Germinal center (tissue), 1 donor: ENCODE measurements around the gene AGAP3.

Source experiments
- DNase-seq: peaks from one replicate; pipeline ENCODE4 v3.0.0; 2012; ENCODE audit warnings: mixed read lengths, low spot score

The AGAP3 gene

DNA sequence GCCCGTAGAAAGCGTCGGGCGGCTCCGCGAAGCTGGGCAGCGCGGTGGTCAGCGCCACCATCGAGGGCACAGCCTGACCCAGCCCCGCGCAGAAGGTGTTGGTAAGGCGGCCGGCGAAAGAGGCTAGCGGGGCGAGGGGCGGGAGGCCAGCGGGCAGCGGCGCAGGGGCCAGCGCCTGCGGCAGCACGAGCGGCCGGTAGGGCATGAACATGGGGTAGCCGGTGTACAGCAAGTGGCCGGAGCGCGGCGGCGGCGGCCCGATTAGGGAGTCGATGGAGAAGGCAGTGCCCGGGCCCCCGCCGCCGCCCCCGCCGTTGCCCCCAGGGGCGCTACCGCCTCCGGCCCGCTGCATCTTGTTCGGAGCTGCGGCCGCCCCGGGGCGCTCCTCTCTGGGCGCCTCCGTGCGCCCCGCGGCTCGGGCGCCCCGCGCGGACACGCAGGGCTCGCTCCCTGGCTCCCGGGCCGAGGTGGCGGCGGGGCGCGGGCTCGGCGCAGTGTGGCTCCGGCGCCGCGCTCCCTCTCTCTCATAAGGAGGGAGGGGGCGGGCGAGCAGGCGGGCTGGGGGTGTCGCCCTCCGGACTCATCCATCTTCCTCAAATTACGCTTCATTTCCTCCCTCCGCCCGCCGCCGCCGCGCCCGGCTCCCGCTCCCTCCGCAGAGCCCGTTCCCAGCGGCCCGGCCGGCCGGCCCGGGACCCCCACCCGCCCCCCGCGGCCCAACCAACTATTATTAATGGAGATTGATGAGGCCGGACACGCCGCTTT, 81.1 kb downstream of the AGAP3 start, which contains the start of gene GBX1:
TSS of gene GBX1 (minus strand) at position 498 of the 765 bp plus-strand sequence. CDS start at position 352, 146 bp downstream.
- DNase-seq, result peak; percentile 37

GRCh38 chr7:151168003-151168786, 81.9 kb downstream of the AGAP3 start:
- DNase-seq, result peak; percentile 76

DNA sequence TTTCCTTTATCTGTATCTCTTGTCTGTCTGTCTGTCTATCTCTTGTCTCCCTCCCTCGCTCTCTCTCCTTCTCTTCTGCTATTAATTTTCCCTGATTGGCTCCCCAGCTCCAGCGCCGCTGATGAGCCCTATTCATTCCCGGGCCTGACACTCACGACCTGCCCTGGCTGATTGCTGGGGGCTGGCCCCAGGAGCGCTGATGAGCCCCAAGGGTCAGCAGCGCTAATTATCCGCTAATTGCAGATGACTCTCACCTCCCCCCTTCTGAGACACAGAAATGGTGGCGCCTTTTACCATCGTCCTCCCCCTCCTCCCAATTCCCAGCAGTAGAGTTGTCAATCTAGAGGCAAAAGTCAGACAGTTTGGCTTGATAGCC, 82.5 kb downstream of the AGAP3 start:
- DNase-seq, result no peak

- peak; percentile 87 for DNase-seq
Measured at GRCh38 chr7:151172273-151173141, 86.2 kb downstream of the AGAP3 start.

GRCh38 chr7:151173386-151174245, 87.3 kb downstream of the AGAP3 start:
- no peak for DNase-seq

DNA sequence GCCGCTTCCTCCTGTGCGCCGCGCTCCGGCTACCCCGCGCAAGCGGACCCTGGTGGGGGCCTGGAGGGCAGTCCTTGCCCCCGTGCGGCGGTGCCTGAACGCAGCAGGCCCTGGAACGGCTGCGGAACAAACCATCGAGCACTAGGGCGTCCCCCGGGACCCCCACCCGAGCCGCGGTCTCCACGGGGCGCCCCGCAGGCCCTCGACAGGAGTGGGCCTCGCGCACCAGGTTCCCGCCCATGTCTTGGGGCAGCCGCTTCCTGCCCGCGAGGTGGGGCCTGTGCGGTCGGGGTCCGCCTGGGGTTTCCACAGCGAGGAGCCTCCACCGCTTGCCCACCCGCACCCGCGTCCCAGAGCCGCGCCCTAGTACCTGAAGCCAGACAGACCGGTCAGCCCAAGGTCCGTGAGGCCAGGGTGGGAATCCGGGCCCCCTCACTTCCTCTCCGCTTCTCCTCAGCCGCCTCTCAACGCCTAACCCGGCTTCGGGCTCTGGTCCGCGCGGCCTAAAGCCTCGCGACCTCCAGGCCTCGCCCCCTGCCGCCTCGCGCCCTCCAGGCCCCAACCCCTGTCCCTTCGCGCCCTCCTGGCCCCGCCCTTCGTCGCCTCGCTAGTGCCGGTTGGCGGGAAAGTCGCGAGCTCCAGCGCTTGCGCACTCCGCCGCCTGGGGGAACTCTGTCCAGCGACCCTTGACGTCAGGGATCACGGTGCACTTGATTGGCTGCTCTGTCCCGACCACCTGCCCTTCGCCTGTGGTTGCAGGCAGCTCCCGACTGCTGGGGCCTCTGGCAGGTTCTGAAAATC, 88.2 kb downstream of the AGAP3 start:
- peak; percentile 57 for DNase-seq

DNA sequence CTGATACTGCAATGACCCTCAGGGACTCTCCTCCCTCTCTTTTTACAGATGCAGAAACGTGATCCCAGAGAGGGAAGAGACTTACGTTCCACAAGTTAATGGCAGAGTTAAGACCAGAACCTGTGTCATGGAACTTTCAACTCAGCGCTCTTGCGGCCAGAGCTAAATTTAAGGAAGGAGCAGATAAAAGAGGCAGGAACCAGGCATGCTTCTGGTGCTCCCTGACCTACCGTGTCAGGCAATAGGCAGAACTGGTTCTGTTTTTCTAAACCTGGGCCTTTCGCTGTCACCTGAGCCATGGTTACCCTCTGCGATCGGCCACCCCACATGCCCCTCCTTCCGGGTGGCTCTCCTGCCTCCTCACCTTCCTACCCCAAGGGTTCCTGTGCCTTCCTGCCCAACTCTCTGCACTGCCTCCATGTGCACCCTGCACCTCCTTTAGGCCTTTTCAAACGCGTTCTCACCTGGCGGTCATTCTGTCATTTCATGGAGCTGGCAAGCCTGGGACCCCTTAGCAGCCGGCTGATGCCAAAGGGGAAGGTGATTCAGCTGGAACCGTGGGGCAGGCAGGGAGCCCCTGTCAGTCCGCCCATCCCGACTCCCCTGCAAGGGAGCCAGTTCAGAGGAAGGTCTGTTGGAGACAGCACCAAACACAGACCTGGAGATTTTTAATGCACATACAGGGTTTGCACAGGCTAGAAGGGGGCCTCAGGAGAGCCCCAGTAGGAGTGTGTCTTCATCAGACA, 88.9 kb downstream of the AGAP3 start:
- DNase-seq, result no peak

DNA sequence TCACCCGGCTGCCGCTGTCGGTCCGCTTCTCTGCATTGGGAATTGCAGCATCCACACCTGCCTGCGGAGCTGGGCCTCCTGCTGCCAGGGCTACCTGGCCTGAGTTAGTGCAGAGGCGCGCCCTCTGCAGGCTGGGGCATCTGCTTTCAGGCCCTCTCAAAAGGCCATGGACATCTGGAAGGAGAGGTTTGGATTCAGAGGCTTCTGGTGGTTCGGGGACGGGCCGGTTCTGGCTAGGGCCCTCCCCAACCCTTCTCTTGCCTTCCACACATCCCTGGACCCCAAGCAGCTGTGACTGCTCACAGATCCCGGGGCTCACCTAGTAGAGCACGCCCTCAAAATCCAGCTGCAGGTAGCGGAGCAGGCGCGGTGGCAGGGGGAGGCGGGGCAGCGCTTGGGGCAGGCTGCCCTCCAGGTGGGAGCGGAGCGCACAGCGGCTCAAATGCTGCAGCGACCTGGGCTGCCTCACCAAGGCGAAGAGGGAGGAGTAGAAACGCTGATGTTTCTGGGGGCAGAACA, 89.6 kb downstream of the AGAP3 start:
- DNase-seq, result no peak

GRCh38 chr7:151176401-151176800, 90.1 kb downstream of the AGAP3 start:
- DNase-seq, result no peak

DNA sequence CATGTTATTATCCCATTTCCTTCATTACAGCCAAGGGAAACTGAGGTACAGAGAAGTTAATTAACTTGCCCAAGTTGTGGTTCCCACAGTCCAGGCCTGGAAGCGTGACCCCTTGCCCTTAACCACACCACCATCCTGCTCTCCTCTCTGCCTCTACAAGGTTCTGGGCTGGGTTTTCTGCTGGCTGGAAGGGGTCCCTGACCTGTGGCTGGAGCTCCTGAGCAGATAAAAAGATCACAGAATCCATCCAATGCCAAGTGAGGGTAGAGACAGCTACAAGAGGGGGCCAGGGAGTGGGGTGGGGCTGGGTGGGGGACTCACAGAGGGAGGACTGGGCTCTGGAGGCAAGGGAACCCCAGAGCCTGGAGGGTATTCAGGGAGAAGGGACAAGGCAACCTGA, 91.0 kb downstream of the AGAP3 start:
- no peak for DNase-seq

DNA sequence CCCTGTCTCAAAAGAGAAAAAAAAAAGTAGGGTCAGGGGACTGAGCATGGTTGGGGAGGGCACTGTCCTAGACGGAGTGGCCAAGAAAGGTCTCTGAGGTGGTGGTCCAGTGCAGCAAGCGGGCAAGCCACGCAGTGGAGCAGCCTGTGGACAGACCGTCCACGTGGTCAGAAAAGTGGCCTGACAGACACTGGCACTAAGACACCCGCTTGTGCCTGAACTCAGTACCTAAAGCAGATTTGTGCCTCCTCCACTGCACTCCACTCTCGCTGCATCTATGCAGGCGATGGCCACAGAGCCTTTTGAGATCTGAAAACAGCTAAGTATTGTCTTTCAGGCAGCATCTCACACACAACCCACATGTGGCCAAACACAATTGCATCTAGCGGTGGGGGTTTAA, 92.0 kb downstream of the AGAP3 start:
- DNase-seq, result no peak

GRCh38 chr7:151178831-151179230, 92.6 kb downstream of the AGAP3 start:
- DNase-seq, result no peak

GRCh38 chr7:151179287-151179860, 93.1 kb downstream of the AGAP3 start:
- no peak for DNase-seq

DNA sequence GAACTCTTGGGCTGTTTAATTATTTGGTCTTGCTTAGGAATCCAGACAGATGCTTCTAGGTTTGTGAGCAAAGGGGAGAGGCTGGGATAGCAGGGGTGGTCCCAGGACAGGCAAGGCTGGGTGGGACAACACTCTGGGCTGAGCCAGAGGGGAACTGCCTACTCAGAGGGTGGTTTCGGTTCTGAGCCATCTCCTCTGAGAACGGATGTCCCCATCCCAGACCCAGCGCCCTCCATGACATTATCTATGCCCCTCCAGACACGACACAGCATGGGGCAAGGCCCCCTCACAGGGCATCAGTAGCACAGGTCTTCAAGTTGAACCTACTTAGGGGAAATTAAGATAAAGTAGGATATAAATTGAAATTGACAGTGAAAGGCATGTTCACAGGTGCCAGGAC, 93.7 kb downstream of the AGAP3 start:
- no peak for DNase-seq

- DNase-seq, result no peak
Measured at GRCh38 chr7:151181011-151181431, 94.7 kb downstream of the AGAP3 start.

DNA sequence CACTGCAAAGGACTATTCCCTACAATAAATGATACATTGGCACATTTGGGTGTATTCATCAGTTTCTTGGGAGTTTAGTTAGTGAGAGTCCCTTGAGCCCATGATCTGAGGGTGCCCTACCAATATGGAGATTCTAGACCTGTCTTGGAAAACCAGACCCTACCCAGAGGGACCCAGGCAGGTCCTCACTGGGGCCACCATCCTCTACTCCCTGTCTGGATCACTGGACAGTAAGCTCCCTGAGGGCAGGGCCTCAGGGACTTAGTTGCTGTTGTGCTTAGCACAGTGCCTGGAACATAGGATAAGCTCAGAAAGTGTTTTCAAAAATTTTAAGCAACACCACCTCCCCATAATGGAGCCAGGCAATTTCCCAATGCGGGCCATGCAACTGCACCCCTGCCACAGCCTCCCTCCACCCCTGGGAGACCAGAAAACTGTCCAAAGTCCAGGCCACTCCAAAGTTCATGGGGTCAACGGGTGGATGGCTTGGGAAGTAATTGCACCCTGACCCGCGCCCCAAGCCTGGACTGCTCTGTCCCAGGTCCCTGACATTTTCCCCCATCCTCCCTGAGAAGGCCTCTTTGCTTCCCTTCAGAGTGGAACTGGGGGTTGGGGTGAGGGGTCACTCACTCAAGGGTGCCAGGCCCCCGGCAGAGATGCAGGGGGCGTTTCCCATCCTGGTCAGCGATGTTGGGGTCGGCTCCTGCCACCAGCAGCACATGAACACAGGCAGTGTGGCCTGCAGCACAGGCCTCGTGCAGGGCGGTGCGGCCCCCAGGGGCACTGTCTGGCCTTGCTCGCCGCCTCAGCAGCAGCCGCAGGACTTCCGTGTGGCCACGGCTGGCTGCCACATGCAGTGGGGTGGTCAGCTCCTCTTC, 99.7 kb downstream of the AGAP3 start:
- no peak for DNase-seq

DNA sequence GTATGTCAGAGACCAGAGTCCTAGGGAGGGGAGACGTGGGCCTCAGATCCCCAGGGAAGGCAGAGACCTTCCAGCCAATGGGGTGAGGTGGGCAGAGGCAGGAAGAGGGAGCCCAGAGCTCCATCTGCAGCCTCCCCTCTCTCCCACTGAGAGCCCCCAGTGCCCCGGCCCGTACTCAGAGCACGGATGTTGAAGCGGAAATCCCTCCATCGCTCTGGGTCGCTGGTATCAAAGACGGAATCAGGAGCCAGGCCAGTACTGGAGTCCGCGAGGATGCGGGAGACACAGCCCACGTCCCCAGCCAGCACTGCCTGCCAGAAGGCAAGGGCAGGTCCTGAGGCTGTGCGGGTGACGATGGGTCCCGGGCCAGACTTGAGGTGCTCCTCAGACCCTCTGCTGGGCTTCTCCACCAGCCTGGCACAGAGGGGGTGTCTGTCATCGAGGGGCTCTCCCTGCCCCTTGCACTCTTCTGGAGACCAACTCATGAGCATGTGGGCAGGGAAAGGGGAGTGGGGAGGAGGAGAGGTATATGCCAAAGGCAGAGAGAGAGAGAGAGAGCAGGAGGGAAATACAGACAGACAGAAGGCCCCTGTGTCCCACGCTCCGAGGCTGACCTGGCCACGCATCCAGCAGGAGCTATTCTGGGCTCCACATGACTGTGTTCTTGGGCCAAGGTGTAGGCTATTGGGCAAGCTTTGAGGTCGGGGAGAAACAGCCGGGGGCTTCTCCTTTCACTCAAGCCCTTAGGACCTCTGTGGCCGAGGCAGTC, 100.5 kb downstream of the AGAP3 start, which contains the start of gene ASB10:
TSS of gene ASB10 (minus strand) at position 611 of the 769 bp plus-strand sequence. CDS start at position 491, 120 bp downstream.
- no peak for DNase-seq
